Endothelial cell of umbilical vein (primary cell): Measurements from ENCODE around the gene CERS5.

ENCODE experiments used
- CTCF ChIP-seq, 2 donors: IDR thresholded peaks; 1 replicate in 1 of 2; 2 replicates in 1 of 2; pipeline ENCODE4 v1.5.1; 2011; ENCODE audit warnings: low read length in 2 of 2, mild to moderate bottlenecking in 2 of 2, moderate library complexity in 2 of 2, control low read depth in 1 of 2, inconsistent platforms in 1 of 2, low read depth in 1 of 2; ENCODE audit not compliant: insufficient read depth in 1 of 2; ENCODE audit errors: extremely low read depth in 1 of 2
- EZH2 ChIP-seq: IDR thresholded peaks from 2 replicates; pipeline ENCODE4 v1.6.1; 2012; ENCODE audit warnings: borderline replicate concordance, low read depth, mild to moderate bottlenecking, moderate library complexity, low read length, inconsistent platforms; ENCODE audit not compliant: severe bottlenecking
- JUN ChIP-seq: IDR thresholded peaks from 2 replicates; pipeline ENCODE4 v1.6.1; 2011; ENCODE audit warnings: borderline replicate concordance, low read depth; ENCODE audit not compliant: insufficient read length, insufficient read depth
- POLR2A ChIP-seq: IDR thresholded peaks from 2 replicates; pipeline ENCODE4 v1.6.1; 2012; ENCODE audit warnings: low read depth, mild to moderate bottlenecking, control low read depth, low read length
- POLR2AphosphoS5 ChIP-seq: IDR thresholded peaks from 2 replicates; pipeline ENCODE4 v1.6.1; 2012; ENCODE audit warnings: low read depth, mild to moderate bottlenecking, control low read depth, low read length, moderate library complexity; ENCODE audit not compliant: insufficient read depth
- TF ChIP-seq, protein P1 (sequence below): IDR thresholded peaks from 2 replicates; pipeline ENCODE4 v1.6.1; 2011; ENCODE audit not compliant: insufficient read depth, insufficient read length

GRCh38 chr12:50196537-50196936 lies 29.4 kb upstream of the CERS5 start:
- no peak for TF ChIP-seq POLR2AphosphoS5
- no peak for TF ChIP-seq EZH2
- no peak for TF ChIP-seq POLR2A
- TF ChIP-seq CTCF (IDR thresholded peaks at IDR 0.05; ENCODE audit: extremely low read depth in 1 of 2, insufficient read depth in 1 of 2, low read depth in 1 of 2, low read length in 2 of 2), result no peak
- TF ChIP-seq, protein P1, sequence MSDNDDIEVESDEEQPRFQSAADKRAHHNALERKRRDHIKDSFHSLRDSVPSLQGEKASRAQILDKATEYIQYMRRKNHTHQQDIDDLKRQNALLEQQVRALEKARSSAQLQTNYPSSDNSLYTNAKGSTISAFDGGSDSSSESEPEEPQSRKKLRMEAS, result no peak
- no peak for TF ChIP-seq JUN
